Astrocyte of the cerebellum (primary cell): ENCODE measurements around the gene WWP2.
"Not testable (repeated sequence)": the region's sequence is repeated elsewhere in the genome, so short reads cannot be mapped to it uniquely, and the experiment has no call there.

Experiments
- DNase-seq: peaks from one replicate; pipeline ENCODE4 v3.0.0-alpha.2; 2011; ENCODE audit warnings: low read depth
- H3K4me3 ChIP-seq: 2 replicates; pipeline ENCODE4 v1.5.1; 2011; ENCODE audit warnings: mild to moderate bottlenecking, low read depth, low read length, moderate library complexity
- in situ Hi-C: cut with HindIII; loops from 2 replicates; pipeline ENCODE4 v1.10.0; 2017; ENCODE audit warnings: low sequenced_read_pairs

Gene WWP2

DNA sequence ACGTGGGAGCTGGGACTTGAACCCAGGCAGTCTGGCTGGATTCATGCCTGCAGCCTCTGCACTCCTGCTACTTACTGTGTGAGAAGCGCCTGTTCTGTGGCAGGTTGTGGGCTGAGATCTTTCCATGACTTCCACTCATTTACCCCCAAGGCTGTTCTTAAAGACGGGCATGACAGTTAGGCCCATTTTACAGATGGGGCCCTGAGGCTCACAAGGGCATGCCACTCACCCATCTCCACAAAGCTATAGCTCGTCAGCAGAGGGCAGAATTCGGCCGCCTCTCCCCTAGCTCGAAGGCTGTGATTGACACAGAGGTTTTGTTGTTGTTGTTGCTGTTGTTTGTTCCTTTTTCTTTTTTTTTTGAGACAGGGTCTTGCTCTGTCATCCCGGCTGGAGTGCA is 210.8 kb downstream of the WWP2 start:
- DNase-seq, in situ Hi-C loops, H3K4me3 ChIP-seq: not testable (repeated sequence)

GRCh38 chr16:69985196-69985595 is 223.1 kb downstream of the WWP2 start:
- in situ Hi-C loops, H3K4me3 ChIP-seq, DNase-seq: not testable (repeated sequence)
